MM.1S (cell line): ENCODE results near the gene UBLCP1.

Source experiments
- DNase-seq: peaks from one replicate; pipeline ENCODE4 v3.0.0-alpha.2; 2015
- H2AFZ ChIP-seq: fragments of 300-600 bp; sonication (generic); 2 replicates; pipeline ENCODE4 v1.6.0; 2016; ENCODE audit warnings: antibody characterized with exemption, low read length
- H3F3A ChIP-seq: fragments of 300-600 bp; sonication (generic); 2 replicates; pipeline ENCODE4 v1.6.1; 2016; ENCODE audit warnings: mild to moderate bottlenecking, antibody characterized with exemption, low read length, moderate library complexity, mixed read lengths; ENCODE audit not compliant: insufficient read depth
- H3K27ac ChIP-seq: fragments of 300-600 bp; sonication (generic); 2 replicates; pipeline ENCODE4 v1.5.1; 2016; ENCODE audit warnings: mild to moderate bottlenecking, low read length
- H3K27me3 ChIP-seq: fragments of 300-600 bp; sonication (generic); replicated peaks from 2 replicates; pipeline ENCODE4 v1.6.0; 2016; ENCODE audit warnings: low read length; ENCODE audit not compliant: insufficient read depth
- H3K36me3 ChIP-seq: fragments of 300-600 bp; sonication (generic); replicated peaks from 2 replicates; pipeline ENCODE4 v1.6.1; 2016; ENCODE audit warnings: mild to moderate bottlenecking, low read length, mixed read lengths; ENCODE audit not compliant: insufficient read depth
- H3K4me1 ChIP-seq: fragments of 300-600 bp; sonication (generic); 2 replicates; pipeline ENCODE4 v1.6.1; 2016; ENCODE audit warnings: low read length, mixed read lengths
- H3K4me2 ChIP-seq: fragments of 300-600 bp; sonication (generic); 2 replicates; pipeline ENCODE4 v1.6.0; 2016; ENCODE audit warnings: low read depth, low read length
- H3K4me3 ChIP-seq: fragments of 300-600 bp; sonication (generic); 2 replicates; pipeline ENCODE4 v1.5.1; 2016; ENCODE audit warnings: low read length, mixed read lengths
- H3K79me2 ChIP-seq: fragments of 300-600 bp; sonication (generic); 2 replicates; pipeline ENCODE4 v1.6.1; 2016; ENCODE audit warnings: mixed run types, low read length, mixed read lengths
- H3K9ac ChIP-seq: fragments of 300-600 bp; sonication (generic); 2 replicates; pipeline ENCODE4 v1.6.1; 2016; ENCODE audit warnings: low read length, mixed read lengths
- H3K9me2 ChIP-seq: fragments of 300-600 bp; sonication (generic); replicated peaks from 2 replicates; pipeline ENCODE4 v1.6.1; 2016; ENCODE audit warnings: mild to moderate bottlenecking, low read length, mixed read lengths; ENCODE audit not compliant: insufficient read depth
- H3K9me3 ChIP-seq: fragments of 300-600 bp; sonication (generic); replicated peaks from 2 replicates; pipeline ENCODE4 v1.6.1; 2016; ENCODE audit warnings: mild to moderate bottlenecking, low read length, mixed read lengths; ENCODE audit not compliant: insufficient read depth
- H4K20me1 ChIP-seq: fragments of 300-600 bp; sonication (generic); 2 replicates; pipeline ENCODE4 v1.6.1; 2016; ENCODE audit warnings: mild to moderate bottlenecking, low read length, moderate library complexity, mixed read lengths; ENCODE audit not compliant: insufficient read depth
- EZH2 ChIP-seq: fragments of 300-600 bp; sonication (generic); optimal IDR thresholded peaks from 2 replicates; pipeline ENCODE3; 2017; ENCODE audit warnings: low read depth, mild to moderate bottlenecking, antibody characterized with exemption, low read length, mixed read lengths
- EZH2phosphoT487 ChIP-seq: fragments of 300-600 bp; sonication (generic); IDR thresholded peaks from 2 replicates; pipeline ENCODE4 v1.6.1; 2018; ENCODE audit warnings: antibody characterized with exemption, low read length
- TF ChIP-seq, protein P1 (sequence below): fragments of 300-600 bp; sonication (generic); IDR thresholded peaks from 2 replicates; pipeline ENCODE4 v1.5.1; 2016; ENCODE audit warnings: antibody characterized with exemption, low read length, mixed read lengths

UBLCP1 gene

DNA sequence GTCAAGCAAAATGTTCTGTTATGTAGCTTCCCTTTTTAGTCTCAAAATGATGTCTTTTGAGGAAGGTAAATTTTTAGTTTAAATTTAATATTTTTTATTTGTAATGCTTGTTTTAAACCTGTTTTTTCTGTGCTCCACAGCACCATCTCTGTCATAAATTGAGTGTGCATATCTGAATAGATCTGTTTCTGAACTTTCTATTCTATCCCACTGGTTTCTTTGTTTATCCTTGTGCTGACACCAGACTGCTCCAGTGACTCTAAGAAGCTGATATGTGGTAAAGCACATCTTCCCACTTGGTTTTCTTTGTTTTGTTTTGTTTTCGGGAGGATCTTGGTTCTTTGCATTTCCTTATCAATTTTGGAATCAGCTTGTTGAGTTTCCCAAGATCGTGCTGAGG is 46.6 kb upstream of the UBLCP1 start:
- no peak overlapping the region for H2AFZ ChIP-seq
- DNase-seq = no peak

DNA sequence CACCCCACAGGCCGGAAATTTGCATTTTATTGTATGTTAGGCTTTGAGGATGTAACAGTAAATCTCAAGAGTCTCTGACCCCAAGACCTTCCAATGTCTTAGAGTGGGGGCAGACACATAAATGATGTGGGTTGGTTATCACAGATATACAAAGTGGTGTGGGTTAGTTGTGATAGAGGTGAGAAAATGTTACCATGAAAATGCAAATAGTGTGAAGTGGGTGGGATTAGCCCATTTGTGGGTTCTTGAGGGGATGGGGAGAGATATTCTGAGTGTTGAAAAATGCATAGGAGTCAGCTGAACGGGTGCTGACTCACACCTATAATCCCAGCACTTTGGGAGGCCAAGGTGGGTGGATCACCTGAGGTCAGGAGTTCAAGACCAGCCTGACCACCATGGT is 45.9 kb upstream of the UBLCP1 start:
- no peaks in the 10 kb centered on the region for H3K36me3 ChIP-seq
- H3K4me1 ChIP-seq = no peaks in the 10 kb centered on the region
- H2AFZ ChIP-seq = no peak overlapping the region
- H3K79me2 ChIP-seq = no peaks in the 10 kb centered on the region
- no peak for DNase-seq
- H3K9me2 ChIP-seq = no peaks in the 10 kb centered on the region
- no peak overlapping the region for H3K4me2 ChIP-seq
- no peak overlapping the region for H3K9ac ChIP-seq
- TF ChIP-seq, protein P1, sequence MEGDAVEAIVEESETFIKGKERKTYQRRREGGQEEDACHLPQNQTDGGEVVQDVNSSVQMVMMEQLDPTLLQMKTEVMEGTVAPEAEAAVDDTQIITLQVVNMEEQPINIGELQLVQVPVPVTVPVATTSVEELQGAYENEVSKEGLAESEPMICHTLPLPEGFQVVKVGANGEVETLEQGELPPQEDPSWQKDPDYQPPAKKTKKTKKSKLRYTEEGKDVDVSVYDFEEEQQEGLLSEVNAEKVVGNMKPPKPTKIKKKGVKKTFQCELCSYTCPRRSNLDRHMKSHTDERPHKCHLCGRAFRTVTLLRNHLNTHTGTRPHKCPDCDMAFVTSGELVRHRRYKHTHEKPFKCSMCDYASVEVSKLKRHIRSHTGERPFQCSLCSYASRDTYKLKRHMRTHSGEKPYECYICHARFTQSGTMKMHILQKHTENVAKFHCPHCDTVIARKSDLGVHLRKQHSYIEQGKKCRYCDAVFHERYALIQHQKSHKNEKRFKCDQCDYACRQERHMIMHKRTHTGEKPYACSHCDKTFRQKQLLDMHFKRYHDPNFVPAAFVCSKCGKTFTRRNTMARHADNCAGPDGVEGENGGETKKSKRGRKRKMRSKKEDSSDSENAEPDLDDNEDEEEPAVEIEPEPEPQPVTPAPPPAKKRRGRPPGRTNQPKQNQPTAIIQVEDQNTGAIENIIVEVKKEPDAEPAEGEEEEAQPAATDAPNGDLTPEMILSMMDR = no peak
- TF ChIP-seq EZH2 = no peak
- no peaks in the 10 kb centered on the region for H3K9me3 ChIP-seq
- no peak overlapping the region for H3K27ac ChIP-seq
- H4K20me1 ChIP-seq = no peaks in the 10 kb centered on the region
- H3F3A ChIP-seq = no peaks in the 10 kb centered on the region
- no peaks in the 10 kb centered on the region for H3K27me3 ChIP-seq
- no peak overlapping the region for H3K4me3 ChIP-seq

More for the DNA sequence above, 46.6 kb upstream of the UBLCP1 start:
- Histone ChIP-seq H3K9ac (no peak overlapping the region), H3K9me2 (no peaks in the 10 kb centered on the region), H3K79me2 (no peaks in the 10 kb centered on the region), H3K4me2 (no peak overlapping the region), H3F3A (no peaks in the 10 kb centered on the region), H3K27me3 (no peaks in the 10 kb centered on the region), H4K20me1 (no peaks in the 10 kb centered on the region), H3K4me1 (no peaks in the 10 kb centered on the region), H3K9me3 (no peaks in the 10 kb centered on the region), H3K36me3 (no peaks in the 10 kb centered on the region), H3K27ac (no peak overlapping the region), H3K4me3 (no peak overlapping the region)
- TF ChIP-seq EZH2 = no peak
- TF ChIP-seq, protein P1 = no peak
- TF ChIP-seq EZH2phosphoT487 = no peak

DNA sequence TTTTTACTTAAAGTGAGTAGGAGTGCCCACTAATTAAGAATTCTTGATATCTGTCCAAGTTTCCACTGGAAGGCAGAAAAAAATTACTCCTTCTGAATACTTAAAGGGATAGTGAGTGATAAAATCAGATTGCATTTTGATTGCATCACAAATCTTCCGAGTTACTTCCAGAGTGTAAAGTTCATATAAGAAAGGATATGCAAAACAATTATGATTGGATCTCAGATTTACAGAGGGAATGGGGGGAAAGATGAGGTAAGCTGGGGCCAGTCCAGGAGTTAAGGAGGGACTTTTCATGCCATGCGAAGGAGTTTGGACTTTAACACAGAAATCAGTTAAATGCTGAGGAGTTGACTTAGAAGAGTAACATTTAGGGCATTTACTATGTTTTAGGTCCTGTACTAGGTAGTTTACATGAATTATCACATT is 44.5 kb upstream of the UBLCP1 start:
- no peaks in the 10 kb centered on the region for H3K27me3 ChIP-seq
- no peak overlapping the region for H2AFZ ChIP-seq
- H3K36me3 ChIP-seq = no peaks in the 10 kb centered on the region
- H3F3A ChIP-seq = no peaks in the 10 kb centered on the region
- H3K9me2 ChIP-seq = no peaks in the 10 kb centered on the region
- H3K9ac ChIP-seq = no peak overlapping the region
- no peak overlapping the region for H3K4me2 ChIP-seq
- no peaks in the 10 kb centered on the region for H3K9me3 ChIP-seq
- DNase-seq = no peak
- no peak overlapping the region for H3K4me3 ChIP-seq
- H3K79me2 ChIP-seq = no peaks in the 10 kb centered on the region
- H3K27ac ChIP-seq = no peak overlapping the region
- TF ChIP-seq, protein P1 = no peak
- TF ChIP-seq EZH2phosphoT487 = no peak
- TF ChIP-seq EZH2 = no peak
- no peaks in the 10 kb centered on the region for H3K4me1 ChIP-seq
- no peaks in the 10 kb centered on the region for H4K20me1 ChIP-seq
